GM12874 (cell line): ENCODE data around the gene SCGB3A1.

Experiments used
- TF ChIP-seq, protein P1 (sequence below): IDR thresholded peaks from 2 replicates; pipeline ENCODE4 v1.5.1; 2011; ENCODE audit warnings: low read depth, mild to moderate bottlenecking, control low read depth, low read length, moderate library complexity; ENCODE audit not compliant: insufficient read depth

The SCGB3A1 gene

DNA sequence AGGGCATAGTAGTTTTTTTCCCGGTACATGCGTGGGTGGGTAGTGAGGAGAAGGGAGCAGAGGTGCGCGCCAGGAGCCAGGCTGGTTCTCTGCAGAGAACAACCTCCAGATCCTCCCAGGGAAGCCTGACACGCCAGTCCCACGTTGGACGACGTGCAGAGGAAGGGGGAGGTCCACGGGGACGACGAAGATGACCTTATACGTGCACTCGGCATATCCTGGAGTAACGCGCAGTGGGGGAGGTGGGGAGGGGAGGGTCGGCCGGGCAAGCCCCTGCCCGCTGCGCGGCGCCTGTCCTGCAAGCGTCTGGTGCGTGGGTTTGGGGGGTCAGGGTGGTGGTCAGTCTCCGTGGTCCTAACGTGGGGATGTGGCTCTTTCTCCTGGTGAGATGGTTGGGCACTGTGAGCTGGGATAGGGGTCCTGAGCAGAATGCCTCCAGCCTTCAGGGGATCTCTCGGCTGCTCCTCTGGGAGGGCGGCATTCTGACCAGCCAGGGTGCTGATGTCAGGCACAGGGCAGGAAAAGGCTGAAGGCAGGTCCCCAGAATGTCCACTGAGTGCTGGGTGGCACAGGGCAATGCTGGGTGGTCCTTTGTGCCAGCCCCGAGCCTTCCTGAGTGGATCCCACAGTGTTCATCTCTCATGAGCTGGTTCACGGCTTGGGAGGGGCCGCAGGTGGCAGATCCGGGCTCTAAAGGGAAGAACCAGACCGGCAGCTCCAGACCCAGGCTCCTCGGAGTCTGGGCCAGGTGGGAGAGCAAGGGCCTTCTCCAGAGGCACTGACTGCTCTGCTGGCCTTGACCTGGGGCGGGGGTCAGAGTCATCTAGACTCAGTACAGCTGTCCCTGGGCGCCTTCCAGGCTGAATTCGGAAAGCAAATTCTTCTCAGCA, 10.5 kb upstream of the SCGB3A1 start:
- TF ChIP-seq, protein P1, sequence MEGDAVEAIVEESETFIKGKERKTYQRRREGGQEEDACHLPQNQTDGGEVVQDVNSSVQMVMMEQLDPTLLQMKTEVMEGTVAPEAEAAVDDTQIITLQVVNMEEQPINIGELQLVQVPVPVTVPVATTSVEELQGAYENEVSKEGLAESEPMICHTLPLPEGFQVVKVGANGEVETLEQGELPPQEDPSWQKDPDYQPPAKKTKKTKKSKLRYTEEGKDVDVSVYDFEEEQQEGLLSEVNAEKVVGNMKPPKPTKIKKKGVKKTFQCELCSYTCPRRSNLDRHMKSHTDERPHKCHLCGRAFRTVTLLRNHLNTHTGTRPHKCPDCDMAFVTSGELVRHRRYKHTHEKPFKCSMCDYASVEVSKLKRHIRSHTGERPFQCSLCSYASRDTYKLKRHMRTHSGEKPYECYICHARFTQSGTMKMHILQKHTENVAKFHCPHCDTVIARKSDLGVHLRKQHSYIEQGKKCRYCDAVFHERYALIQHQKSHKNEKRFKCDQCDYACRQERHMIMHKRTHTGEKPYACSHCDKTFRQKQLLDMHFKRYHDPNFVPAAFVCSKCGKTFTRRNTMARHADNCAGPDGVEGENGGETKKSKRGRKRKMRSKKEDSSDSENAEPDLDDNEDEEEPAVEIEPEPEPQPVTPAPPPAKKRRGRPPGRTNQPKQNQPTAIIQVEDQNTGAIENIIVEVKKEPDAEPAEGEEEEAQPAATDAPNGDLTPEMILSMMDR, result no peak

- TF ChIP-seq, protein P1, result no peak
Observed at GRCh38 chr5:180600554-180601041, 9.3 kb upstream of the SCGB3A1 start.

- TF ChIP-seq, protein P1, result no peak
Observed at GRCh38 chr5:180599981-180600553, 8.8 kb upstream of the SCGB3A1 start.

- TF ChIP-seq, protein P1, result no peak
Observed at GRCh38 chr5:180599590-180599914, 8.3 kb upstream of the SCGB3A1 start.

DNA sequence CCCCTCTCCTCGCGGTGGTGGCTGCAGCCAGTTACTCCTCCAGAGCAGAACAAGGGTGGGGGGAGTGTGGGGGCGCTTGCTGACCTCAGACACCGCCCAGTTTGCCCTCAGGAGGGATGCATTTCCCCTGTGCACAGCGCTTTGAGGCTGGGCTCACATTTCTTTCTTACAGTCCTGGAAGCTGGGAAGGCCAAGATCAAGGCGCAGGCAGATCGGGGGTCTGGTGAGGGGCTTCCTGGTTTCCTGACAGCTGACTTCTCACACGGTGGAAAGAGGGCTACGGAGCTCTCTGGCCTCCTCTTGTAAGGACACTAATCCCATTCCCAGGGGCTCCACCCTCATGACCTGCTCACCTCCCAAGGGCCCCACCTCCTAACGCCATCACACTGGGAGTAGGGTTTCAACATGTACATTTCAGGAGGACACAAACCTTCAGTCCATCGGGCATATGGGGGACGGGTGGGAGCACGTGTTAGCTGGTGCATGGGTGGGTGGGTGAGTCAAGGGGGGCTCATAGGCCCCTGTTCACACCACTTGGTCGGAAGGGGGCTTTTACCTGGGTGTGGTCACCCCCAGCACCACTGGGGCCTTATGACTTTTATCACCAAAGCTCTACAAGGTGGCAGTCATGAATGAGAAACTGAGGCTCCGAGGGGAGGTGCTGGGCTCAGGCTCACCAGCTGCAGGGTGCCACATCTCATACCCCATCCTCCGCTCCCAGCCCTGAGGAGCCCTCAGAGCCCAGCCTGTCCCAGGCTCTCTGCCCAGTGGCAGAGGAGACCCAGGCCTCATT, 7.7 kb upstream of the SCGB3A1 start:
- TF ChIP-seq, protein P1, result no peak

- TF ChIP-seq, protein P1, result no peak
Observed at GRCh38 chr5:180598316-180598701, 7.0 kb upstream of the SCGB3A1 start.

GRCh38 chr5:180596668-180597231, 5.5 kb upstream of the SCGB3A1 start:
- TF ChIP-seq, protein P1, result no peak
